NCI-H2029 (cell line): ENCODE results near the gene MCTP2.

Experiments
- DNase-seq: peaks from one replicate; lab custom pipeline; 2025; lab: John Stamatoyannopoulos, UW

MCTP2 gene

GRCh38 chr15:94352636-94353487 lies 121.5 kb downstream of the MCTP2 start:
- no peak for DNase-seq

- no peak for DNase-seq
Observed at GRCh38 chr15:94353488-94353820, 122.1 kb downstream of the MCTP2 start.

GRCh38 chr15:94354655-94355054 lies 123.3 kb downstream of the MCTP2 start:
- DNase-seq = no peak

GRCh38 chr15:94359716-94360115 lies 128.4 kb downstream of the MCTP2 start:
- no peak for DNase-seq

GRCh38 chr15:94360251-94360685 lies 128.9 kb downstream of the MCTP2 start:
- DNase-seq = no peak

- no peak for DNase-seq
Observed at GRCh38 chr15:94362385-94363092, 131.2 kb downstream of the MCTP2 start.

GRCh38 chr15:94363382-94363781 lies 132.0 kb downstream of the MCTP2 start:
- no peak for DNase-seq

- DNase-seq = no peak
Observed at GRCh38 chr15:94366781-94367180, 135.4 kb downstream of the MCTP2 start.

GRCh38 chr15:94367726-94368535 lies 136.6 kb downstream of the MCTP2 start:
- no peak for DNase-seq

- DNase-seq = no peak
Observed at GRCh38 chr15:94370206-94370935, 139.0 kb downstream of the MCTP2 start.

- DNase-seq = no peak
Observed at GRCh38 chr15:94370936-94371285, 139.6 kb downstream of the MCTP2 start.

GRCh38 chr15:94372821-94373220 lies 141.5 kb downstream of the MCTP2 start:
- DNase-seq = no peak

GRCh38 chr15:94375997-94376396 lies 144.6 kb downstream of the MCTP2 start:
- no peak for DNase-seq

GRCh38 chr15:94379986-94380385 lies 148.6 kb downstream of the MCTP2 start:
- DNase-seq = no peak

- no peak for DNase-seq
Observed at GRCh38 chr15:94380798-94381197, 149.4 kb downstream of the MCTP2 start.

GRCh38 chr15:94381384-94381783 lies 150.0 kb downstream of the MCTP2 start:
- DNase-seq = no peak

GRCh38 chr15:94383041-94383440 lies 151.7 kb downstream of the MCTP2 start:
- no peak for DNase-seq

- no peak for DNase-seq
Observed at GRCh38 chr15:94383706-94384105, 152.3 kb downstream of the MCTP2 start.

GRCh38 chr15:94385441-94385840 lies 154.1 kb downstream of the MCTP2 start:
- DNase-seq = no peak

- no peak for DNase-seq
Observed at GRCh38 chr15:94386351-94386750, 155.0 kb downstream of the MCTP2 start.

- no peak for DNase-seq
Observed at GRCh38 chr15:94387442-94387841, 156.1 kb downstream of the MCTP2 start.

GRCh38 chr15:94387849-94388441 lies 156.6 kb downstream of the MCTP2 start:
- DNase-seq = no peak
